ENCODE data around the gene BRD9.

The BRD9 gene

GRCh38 chr5:883475-884181 is 9.0 kb downstream of the BRD9 start:
- peaks cover 71 to 82% of the 10 kb centered on the region in 2 donors for H3K36me3 ChIP-seq (replicated peaks in 1 of 2; ENCODE audit: control insufficient read depth in 2 of 2, insufficient read depth in 2 of 2, low read length in 2 of 2)

GRCh38 chr5:882253-883183 is 10.1 kb downstream of the BRD9 start:
- Histone ChIP-seq H3K27me3 (ENCODE audit: control insufficient read depth in 3 of 3, insufficient read depth in 3 of 3, low read depth in 1 of 3, low read length in 3 of 3) (no peaks in the 10 kb centered on the region), H3K36me3 (replicated peaks in 1 of 2; ENCODE audit: control insufficient read depth in 2 of 2, insufficient read depth in 2 of 2, low read length in 2 of 2) (peaks cover 68 to 79% of the 10 kb centered on the region in 2 donors), H3K23ac (ENCODE audit: low read depth, low read length, poor library complexity) (peak overlapping the region; percentile 8), H4K8ac (ENCODE audit: low read depth, low read length) (no peak overlapping the region), H3K4me2 (ENCODE audit: insufficient read depth, low read length, poor library complexity, severe bottlenecking) (no peak overlapping the region), H3K18ac (ENCODE audit: low read length) (no peak overlapping the region), H3K14ac (ENCODE audit: low read length) (peak overlapping the region; percentile 65), H2BK12ac (ENCODE audit: low read length) (peak overlapping the region; percentile 64), H2AK5ac (ENCODE audit: low read depth, low read length) (no peak overlapping the region), H3K4ac (ENCODE audit: low read length) (no peak overlapping the region), H3K27ac (replicated peaks; ENCODE audit: low read length) (no peak overlapping the region), H3K9me3 (replicated peaks in 1 of 2; ENCODE audit: control insufficient read depth in 2 of 2, insufficient read depth in 1 of 2, low read depth in 1 of 2, low read length in 2 of 2) (peaks cover 7 to 9% of the 10 kb centered on the region in 2 donors), H2BK15ac (ENCODE audit: low read length) (no peak overlapping the region), H3K9ac (ENCODE audit: low read depth, low read length, poor library complexity) (peak overlapping the region; percentile 60), H2BK5ac (ENCODE audit: low read length) (no peak overlapping the region), H3K4me3 (ENCODE audit: low read length in 2 of 2) (no peak overlapping the region), H2AFZ (ENCODE audit: low read length) (no peak overlapping the region), H3K79me1 (ENCODE audit: low read depth, low read length) (peaks cover 20% of the 10 kb centered on the region), H4K91ac (ENCODE audit: low read depth, low read length, poor library complexity) (no peak overlapping the region), H3K4me1 (ENCODE audit: control insufficient read depth in 2 of 2, insufficient read depth in 1 of 2, low read depth in 1 of 2, low read length in 2 of 2) (no peaks in the 10 kb centered on the region), H2BK120ac (ENCODE audit: low read depth, low read length) (no peak overlapping the region)
- DNase-seq (ENCODE audit: low spot score) = no peak
- no CpG with 5 or more reads among the region's 33 CpGs for WGBS, 2 donors (ENCODE audit: extremely low coverage in 2 of 2, insufficient read length in 2 of 2, insufficient replicate concordance in 1 of 2)

More at GRCh38 chr5:883475-884181, 9.0 kb downstream of the BRD9 start:
- H2AK5ac ChIP-seq (ENCODE audit: low read depth, low read length) = no peak overlapping the region
- H4K91ac ChIP-seq (ENCODE audit: low read depth, low read length, poor library complexity) = no peak overlapping the region
- no peak overlapping the region for H3K9ac ChIP-seq (ENCODE audit: low read depth, low read length, poor library complexity)
- DNase-seq (ENCODE audit: low spot score) = no peak
- H3K4me1 ChIP-seq (ENCODE audit: control insufficient read depth in 2 of 2, insufficient read depth in 1 of 2, low read depth in 1 of 2, low read length in 2 of 2) = no peaks in the 10 kb centered on the region
- no peak overlapping the region for H3K14ac ChIP-seq (ENCODE audit: low read length)
- H3K18ac ChIP-seq (ENCODE audit: low read length) = no peak overlapping the region
- no peak overlapping the region for H3K4me3 ChIP-seq (ENCODE audit: low read length in 2 of 2)
- no peak overlapping the region for H2AFZ ChIP-seq (ENCODE audit: low read length)
- peaks cover 7 to 9% of the 10 kb centered on the region in 2 donors for H3K9me3 ChIP-seq (replicated peaks in 1 of 2; ENCODE audit: control insufficient read depth in 2 of 2, insufficient read depth in 1 of 2, low read depth in 1 of 2, low read length in 2 of 2)
- no peak overlapping the region for H4K8ac ChIP-seq (ENCODE audit: low read depth, low read length)
- H3K27me3 ChIP-seq (ENCODE audit: control insufficient read depth in 3 of 3, insufficient read depth in 3 of 3, low read depth in 1 of 3, low read length in 3 of 3) = no peaks in the 10 kb centered on the region
- H2BK15ac ChIP-seq (ENCODE audit: low read length) = no peak overlapping the region
- no peak overlapping the region for H3K27ac ChIP-seq (replicated peaks; ENCODE audit: low read length)
- H3K79me1 ChIP-seq (ENCODE audit: low read depth, low read length) = peaks cover 17% of the 10 kb centered on the region
- H3K23ac ChIP-seq (ENCODE audit: low read depth, low read length, poor library complexity) = no peak overlapping the region
- H3K4ac ChIP-seq (ENCODE audit: low read length) = no peak overlapping the region
- no CpG with 5 or more reads among the region's 29 CpGs for WGBS, 2 donors (ENCODE audit: extremely low coverage in 2 of 2, insufficient read length in 2 of 2, insufficient replicate concordance in 1 of 2)
- no peak overlapping the region for H2BK120ac ChIP-seq (ENCODE audit: low read depth, low read length)
- no peak overlapping the region for H2BK12ac ChIP-seq (ENCODE audit: low read length)
- H2BK5ac ChIP-seq (ENCODE audit: low read length) = no peak overlapping the region
- H3K4me2 ChIP-seq (ENCODE audit: insufficient read depth, low read length, poor library complexity, severe bottlenecking) = no peak overlapping the region

- Histone ChIP-seq H3K4me3 (ENCODE audit: low read length in 2 of 2) (no peak overlapping the region), H3K27ac (replicated peaks; ENCODE audit: low read length) (no peak overlapping the region), H3K79me1 (ENCODE audit: low read depth, low read length) (peaks cover 22% of the 10 kb centered on the region), H3K27me3 (ENCODE audit: control insufficient read depth in 3 of 3, insufficient read depth in 3 of 3, low read depth in 1 of 3, low read length in 3 of 3) (no peaks in the 10 kb centered on the region), H3K23ac (ENCODE audit: low read depth, low read length, poor library complexity) (peak overlapping the region; percentile 35), H2BK120ac (ENCODE audit: low read depth, low read length) (no peak overlapping the region), H3K36me3 (replicated peaks in 1 of 2; ENCODE audit: control insufficient read depth in 2 of 2, insufficient read depth in 2 of 2, low read length in 2 of 2) (peaks cover 66 to 79% of the 10 kb centered on the region in 2 donors), H3K9me3 (replicated peaks in 1 of 2; ENCODE audit: control insufficient read depth in 2 of 2, insufficient read depth in 1 of 2, low read depth in 1 of 2, low read length in 2 of 2) (peaks cover 7 to 11% of the 10 kb centered on the region in 2 donors), H2BK15ac (ENCODE audit: low read length) (no peak overlapping the region), H4K8ac (ENCODE audit: low read depth, low read length) (no peak overlapping the region), H3K4ac (ENCODE audit: low read length) (no peak overlapping the region), H3K18ac (ENCODE audit: low read length) (no peak overlapping the region), H2AK5ac (ENCODE audit: low read depth, low read length) (no peak overlapping the region), H2BK12ac (ENCODE audit: low read length) (peak overlapping the region; percentile 31), H4K91ac (ENCODE audit: low read depth, low read length, poor library complexity) (no peak overlapping the region), H3K4me2 (ENCODE audit: insufficient read depth, low read length, poor library complexity, severe bottlenecking) (no peak overlapping the region), H3K4me1 (ENCODE audit: control insufficient read depth in 2 of 2, insufficient read depth in 1 of 2, low read depth in 1 of 2, low read length in 2 of 2) (no peaks in the 10 kb centered on the region), H3K14ac (ENCODE audit: low read length) (no peak overlapping the region), H3K9ac (ENCODE audit: low read depth, low read length, poor library complexity) (no peak overlapping the region), H2BK5ac (ENCODE audit: low read length) (no peak overlapping the region), H2AFZ (ENCODE audit: low read length) (no peak overlapping the region)
- no CpG with 5 or more reads among the region's 12 CpGs for WGBS, 2 donors (ENCODE audit: extremely low coverage in 2 of 2, insufficient read length in 2 of 2, insufficient replicate concordance in 1 of 2)
- DNase-seq (ENCODE audit: low spot score) = no peak
Measured at GRCh38 chr5:881551-881935, 11.1 kb downstream of the BRD9 start.
